ENCODE data around the gene C16orf82. TPM values are rescaled to one million over a fixed set of nuclear protein-coding genes. Genes with fewer than 3 reads are reported as not detected.

C16orf82 gene
- total RNA-seq, result not detected in 2 replicates

DNA sequence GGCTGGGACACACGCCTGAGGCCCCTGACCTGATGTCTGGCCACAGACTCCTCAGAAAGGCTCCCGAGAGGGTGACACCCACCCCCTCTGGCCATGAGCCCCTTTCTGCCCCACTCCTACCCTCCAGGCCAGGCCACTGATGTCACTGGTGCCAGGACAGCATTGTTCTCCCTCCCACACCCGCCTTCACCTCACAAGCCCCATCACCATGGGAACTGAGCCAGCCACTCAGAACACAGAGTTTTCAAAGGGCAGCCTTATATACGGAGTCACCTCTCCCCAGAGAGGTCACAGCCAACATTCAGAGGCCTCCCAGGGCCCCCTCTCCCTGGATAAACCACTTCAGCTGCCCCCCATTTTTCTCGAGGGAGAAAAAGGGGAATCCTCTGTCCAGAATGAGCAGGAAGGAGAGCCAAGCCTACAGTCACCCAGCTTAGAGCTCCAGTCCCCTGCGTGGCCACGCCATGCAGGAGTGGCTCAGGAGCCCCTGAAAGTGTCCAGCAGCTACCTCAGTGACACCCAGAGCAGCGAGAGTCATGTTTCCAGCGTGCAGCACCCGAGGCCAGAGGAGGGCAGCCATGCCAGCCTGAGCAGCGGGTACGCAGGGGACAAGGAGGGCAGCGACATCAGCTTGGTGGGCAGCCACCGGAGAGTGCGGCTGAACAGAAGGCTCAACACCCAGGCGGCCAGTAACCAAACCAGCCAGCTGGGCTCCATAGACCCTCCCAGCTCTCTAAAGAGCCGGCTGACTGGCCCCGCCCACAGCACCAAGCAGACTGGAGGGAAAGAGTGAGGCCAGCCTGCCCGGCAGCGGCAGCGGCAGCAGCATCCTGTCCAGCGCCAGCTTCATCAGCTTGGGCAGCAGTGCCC, at the start of gene C16orf82:
Gene C16orf82, plus strand, starts transcription at position 260 of the 870 bp plus-strand sequence.

Other genes starting within 250 kb of the C16orf82 start
- gene KDM8, start 136.6 kb downstream of the C16orf82 start, total RNA-seq, result 2.6 and 9.0 TPM in 2 replicates
- gene NSMCE1, start 201.8 kb downstream of the C16orf82 start, total RNA-seq, result 77.3 and 86.1 TPM in 2 replicates
- 28.8 and 36.0 TPM in 2 replicates for gene IL4R, start 247.0 kb downstream of the C16orf82 start, total RNA-seq

All from myometrial cell (primary cell).